HG02981 (cell line): Measurements from ENCODE around the gene UBXN11.
"Not testable (repeated sequence)": the region's sequence is repeated elsewhere in the genome, so short reads cannot be mapped to it uniquely, and the experiment has no call there.

Experiments used
- ATAC-seq: cut with Tn5 transposase; IDR thresholded peaks from one replicate; pipeline ENCODE4 v1.9.1; 2021; ENCODE audit warnings: mild to moderate bottlenecking, moderate library complexity; ENCODE audit not compliant: unreplicated experiment

UBXN11 gene

DNA sequence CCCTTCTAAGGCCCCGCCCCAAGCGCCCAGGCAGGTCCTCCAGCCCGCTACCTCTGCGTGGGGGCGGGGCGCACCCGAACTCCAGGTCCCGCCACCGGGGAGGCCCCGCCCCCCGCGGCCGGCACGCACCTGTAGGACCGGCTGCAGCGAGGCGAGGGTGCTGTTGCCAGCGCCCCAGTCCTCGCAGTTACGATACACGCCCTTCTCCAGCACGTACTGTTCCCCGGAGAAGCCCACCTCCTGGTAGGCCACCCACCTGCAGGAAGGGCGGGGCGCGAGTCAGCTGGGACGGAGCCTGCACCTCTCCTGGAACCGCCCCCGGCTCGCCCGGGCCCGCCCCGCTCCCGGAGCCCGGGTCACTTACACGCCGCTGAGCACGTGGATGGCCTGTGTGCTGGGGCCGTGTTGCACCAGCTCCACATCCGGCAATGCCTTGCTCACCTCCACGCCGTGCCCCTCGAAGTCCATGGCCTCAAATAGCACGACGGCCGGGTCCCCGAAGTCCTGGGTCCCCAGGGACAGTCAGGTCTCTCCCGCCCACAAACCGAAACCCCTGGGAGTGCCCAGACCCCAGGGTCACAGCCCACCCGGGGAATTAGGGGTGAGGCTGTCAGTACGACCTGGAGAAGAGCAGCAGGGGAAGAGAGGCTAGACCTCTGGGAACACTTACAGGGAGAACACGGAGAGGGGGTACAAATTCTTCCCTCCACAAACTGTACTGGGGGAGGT is 30.2 kb upstream of the UBXN11 start:
- ATAC-seq = no peak

DNA sequence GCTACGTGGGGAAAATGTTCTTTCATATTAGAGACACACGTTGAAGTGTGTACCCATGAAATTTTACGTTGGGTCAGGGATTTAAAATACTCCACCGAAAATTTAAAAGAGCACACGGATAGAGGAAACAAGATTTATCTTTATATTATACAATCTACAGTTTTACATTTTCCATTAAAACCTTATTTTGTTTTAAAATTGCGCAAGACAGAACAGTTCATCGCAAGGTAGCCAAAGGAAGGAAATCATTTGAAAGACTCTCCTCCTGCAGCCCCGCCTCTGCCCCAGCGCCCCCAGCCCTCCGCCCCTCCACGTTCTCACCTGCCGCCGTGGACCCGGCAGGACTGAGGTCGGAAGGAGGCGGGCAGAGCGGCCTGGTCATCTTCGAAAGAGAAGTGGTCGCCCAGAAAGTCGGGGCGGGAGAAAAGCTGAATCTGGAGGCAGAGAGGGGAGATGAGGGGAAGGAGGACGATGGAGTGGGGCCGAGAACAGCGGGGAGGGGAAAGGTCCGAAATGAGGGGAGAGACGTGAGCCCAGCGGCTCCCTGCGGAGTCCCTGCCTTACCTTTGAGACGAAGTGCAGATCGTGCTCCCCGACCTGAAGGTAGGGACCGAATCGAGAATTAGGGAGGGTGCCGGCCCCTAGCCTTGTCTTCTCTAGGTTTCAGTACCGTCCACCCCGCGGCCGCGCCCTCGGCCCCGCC is 29.5 kb upstream of the UBXN11 start:
- no peak for ATAC-seq

DNA sequence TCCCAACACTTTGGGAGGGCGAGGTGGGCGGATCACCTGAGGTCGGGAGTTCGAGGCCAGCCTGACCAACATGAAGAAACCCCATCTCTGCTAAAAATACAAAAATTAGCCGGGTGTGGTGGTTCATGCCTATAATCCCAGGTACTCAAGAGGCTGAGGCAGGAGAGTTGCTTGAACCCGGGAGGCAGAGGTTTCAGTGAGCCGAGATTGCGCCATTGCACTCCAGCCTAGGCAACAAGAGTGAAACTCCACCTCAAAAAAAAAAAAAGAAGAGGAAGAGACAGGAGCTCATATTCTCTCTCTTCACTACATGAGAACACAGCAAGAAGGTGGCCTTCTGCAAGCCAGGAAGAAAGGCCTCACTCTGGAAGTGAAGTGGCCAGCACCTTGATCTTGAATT is 26.9 kb upstream of the UBXN11 start:
- ATAC-seq = not testable (repeated sequence)

DNA sequence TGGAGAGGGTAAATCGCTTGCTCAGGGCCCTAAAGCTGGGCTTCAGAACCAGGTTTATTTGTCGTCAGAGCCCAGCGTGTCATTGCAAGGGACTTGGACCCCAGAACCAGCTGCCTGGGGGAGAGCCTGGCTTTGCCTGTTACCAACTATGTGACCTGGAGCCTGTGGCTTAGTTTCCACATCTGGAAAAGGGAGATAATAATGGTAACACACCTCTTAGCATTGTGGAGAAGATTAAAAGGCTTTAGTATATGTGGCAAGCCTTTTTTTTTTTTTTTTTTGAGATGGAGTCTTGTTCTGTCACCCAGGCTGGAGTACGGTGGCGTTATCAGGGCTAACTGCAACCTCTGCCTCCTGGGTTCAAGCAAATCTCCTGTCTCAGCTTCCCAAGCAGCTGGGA is 23.8 kb upstream of the UBXN11 start:
- no peak for ATAC-seq

DNA sequence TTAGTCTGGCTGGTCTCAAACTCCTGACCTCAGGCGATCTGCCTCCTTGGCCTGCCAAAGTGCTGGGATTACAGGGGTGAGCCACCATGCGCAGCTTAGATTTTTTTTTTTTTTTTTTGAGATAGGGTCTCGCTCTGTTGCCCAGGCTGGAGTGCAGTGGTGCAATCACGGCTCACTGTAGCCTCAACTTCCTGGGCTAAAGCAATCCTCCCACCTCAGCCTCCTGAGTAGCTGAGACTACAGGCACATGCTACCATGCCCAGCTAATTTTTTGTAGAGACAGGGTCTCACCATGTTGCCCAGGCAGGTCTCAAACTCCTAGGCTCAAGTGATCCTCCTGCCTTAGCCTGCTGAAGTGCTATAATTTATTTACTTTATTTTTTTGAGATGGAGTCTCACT is 22.9 kb upstream of the UBXN11 start:
- ATAC-seq = not testable (repeated sequence)

DNA sequence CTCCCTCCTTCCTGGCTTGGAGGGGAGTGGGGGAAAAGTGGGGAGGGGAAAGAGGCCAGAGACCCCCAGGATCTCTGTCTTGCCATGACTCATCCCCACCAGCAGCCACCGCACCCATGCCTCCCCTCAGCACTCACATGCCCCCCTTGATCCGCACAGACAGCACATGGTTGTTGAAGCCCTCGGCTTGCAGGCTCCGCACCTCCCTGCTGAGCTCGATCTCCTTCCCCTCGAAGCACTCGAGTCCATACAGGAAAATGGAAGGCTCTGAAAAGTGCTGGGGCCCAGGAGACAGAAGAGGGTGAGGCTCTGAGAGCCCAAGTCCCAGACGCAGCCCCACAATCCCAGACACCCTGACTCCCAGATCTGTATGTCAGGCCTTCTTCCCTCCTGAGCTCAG is 22.2 kb upstream of the UBXN11 start:
- ATAC-seq = no peak

DNA sequence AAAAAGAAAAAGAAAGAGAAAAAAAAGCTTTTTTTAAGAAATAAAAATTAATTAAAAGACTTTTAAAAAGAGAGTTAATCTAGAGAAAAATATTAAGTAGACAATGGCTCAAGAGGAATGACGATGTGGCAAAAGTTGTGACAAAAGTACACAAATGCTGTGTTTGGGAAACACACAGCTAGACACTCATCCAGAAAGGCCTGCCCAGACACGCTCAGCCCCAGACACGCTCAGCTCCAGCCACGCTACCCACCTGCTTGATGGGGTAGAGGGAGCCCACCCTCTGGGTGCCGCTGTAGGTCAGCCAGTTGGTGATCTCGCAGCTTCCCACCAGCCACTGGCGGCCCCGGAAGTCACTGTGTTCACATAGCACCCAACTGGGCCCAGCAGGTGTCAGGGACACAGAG is 21.5 kb upstream of the UBXN11 start:
- no peak for ATAC-seq

DNA sequence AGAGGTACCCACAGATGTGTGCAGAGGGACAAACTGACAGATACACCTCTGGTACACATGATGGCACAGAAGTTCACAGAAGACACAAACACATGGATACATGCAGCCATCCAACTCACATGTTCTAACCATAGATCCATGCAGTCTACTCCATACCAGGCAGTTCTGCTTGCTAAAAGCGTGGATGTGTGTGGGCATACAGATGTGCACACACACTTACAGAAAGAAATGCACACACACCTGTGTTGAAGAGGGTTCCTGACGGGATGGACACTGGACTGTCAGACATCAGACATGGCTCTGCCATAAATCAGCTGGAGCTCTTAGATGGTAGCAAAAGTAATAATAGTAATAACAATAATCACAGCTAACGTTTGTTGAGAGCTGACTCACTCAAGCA is 18.1 kb upstream of the UBXN11 start:
- no peak for ATAC-seq

DNA sequence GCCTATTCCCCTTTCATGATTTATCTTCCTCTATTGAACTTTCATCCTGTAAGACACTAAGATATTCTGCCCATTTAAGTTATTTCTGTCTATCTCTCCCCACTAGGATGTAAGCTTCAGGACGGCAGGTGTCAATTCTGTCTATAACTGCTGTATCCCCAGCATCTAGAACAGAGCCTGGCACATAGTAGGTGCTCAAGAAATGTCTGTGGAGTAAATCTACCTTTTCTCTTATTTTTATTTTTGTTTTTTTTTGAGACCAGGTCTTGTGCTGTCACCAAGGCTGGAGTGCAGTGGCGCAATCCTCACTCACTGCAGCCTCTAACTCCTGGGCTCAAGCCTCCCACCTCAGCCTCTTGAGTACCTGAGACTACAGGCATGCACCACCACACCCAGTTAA is 16.9 kb upstream of the UBXN11 start:
- ATAC-seq = no peak

DNA sequence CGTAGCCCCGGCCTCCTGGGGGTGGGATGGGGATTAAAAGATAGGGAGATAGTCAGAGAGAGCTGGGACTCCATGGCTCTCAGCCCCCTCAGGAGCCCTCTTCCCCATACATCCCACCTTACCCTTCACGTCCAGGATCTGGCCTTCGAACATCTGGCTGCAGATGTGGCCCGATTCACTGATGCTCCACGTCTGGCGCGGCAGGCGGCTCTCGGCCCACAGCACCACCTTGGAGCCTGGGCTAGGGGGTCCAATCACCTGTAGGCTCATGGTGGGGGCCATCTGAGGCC is 15.6 kb upstream of the UBXN11 start:
- ATAC-seq = no peak

DNA sequence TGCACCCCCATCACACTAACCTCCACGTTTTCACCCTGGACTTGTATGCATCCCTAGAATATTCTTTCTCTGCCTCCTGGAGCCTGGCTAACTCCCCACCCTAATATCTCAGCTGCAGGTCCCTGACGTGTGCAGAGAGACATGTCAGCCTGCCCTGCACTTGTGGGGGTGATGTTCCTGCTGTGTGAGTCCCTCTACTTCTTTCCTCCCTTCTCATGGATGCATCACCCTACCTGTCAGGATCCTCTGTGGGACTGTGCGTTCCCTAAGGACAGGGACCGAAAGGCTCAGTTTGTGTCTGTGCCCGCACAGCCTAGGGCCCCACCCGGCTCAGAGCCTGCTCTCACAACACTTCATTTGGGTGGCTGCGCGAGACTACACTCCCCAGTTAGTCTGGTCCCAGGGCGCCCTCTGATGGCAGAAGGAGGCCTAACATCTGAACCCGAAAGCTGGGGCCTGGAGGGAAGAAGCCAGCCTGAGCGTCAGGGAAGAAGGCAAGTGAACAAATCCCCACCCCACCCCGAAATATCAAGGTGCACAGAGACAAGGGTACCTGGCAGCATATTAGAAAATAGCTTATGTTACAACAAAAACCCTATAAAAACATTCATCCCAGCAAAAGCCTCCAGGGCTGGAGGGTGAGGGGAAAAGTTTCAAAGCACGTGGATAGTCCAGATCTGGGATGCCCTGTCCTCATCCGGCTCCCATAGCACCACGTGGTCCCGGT is 15.0 kb upstream of the UBXN11 start:
- peak; percentile 37 for ATAC-seq

DNA sequence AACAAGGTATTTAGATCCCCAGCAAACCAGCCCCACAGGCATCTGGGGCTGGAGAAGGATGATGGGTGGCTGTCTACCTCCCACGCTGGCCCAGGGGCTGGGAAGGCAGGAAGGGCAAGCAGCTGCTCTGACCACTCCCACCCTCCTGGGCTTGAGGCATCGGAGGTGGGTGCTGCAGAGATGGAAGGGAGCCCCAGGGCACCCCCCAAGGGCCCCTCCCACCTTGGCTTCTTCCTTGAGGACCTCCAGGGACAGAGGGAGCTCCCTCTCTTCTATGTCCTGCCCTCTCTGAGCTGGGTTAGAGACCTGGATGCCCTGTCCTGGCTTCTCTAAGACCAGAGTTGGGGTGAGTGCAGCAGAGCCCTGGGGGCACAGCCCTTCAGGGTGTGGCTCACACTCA is 14.5 kb upstream of the UBXN11 start:
- no peak for ATAC-seq

DNA sequence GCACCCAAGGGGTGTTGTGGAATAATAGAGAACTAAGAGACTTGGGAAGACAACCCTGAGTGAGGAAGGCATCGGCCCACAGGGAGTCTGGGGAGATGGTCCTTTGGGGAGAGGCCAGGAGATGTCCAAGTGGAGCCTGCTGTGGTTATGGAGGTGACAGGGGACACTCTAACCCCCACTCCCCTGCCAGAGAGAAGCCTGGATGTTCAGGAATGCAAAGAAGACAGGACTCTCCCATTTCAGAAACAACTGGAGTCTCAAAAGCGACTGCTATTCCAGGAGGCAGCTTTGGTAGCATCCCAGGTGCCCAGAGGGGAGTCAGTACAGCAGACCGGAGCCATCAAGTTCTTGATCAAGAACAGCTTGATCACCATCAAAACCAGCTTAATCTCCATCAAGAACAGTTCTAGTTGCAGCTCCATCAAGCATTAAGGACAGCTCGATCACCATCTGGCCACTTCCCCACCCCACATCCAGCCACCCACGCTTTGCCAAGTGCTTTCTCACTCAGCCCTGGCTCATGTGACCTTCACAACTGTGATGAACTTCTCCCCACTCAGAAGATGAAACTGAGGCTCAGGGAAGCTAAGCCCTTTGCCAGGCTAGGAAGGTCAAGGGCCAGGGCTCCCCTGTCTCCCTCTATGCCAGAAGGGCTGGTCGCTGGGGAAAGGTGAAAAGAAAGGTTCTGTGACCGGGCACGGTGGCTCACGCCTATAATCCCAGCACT is 12.1 kb upstream of the UBXN11 start:
- no peak for ATAC-seq

DNA sequence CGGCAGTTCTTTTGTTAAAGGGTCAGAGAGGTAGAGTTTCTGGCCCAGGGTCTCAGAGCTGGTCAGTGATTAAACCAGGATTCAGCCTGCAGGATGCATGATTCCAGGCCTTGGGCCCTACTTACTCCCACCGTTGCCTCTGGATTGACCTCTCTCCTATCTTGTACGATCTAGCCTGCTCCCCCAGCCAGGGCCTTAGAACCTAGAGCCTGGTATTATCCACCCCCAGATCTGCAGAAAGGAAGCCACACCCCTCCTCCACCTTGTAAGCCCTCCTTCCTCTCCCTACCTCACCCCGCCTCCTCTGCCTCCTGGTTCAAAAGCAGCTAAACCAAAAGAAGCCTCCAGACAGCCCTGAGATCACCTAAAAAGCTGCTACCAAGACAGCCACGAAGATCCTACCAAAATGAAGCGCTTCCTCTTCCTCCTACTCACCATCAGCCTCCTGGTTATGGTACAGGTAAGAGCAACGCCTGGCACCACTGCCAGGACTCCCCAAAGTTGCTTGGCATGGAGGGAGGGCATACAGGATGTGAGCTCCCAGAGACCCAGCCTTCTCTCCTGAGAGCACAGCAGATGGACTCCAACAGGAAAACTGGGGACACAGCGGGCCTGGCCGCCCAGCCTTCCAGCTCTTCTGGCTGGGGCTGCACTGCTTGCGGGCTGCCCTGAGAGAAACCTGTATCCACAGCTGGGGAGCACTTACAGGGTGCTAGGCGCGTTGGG is 11.3 kb upstream of the UBXN11 start, which contains the start of gene CD52:
CD52 (plus strand) TSS at position 347 of the 726 bp plus-strand sequence; CDS start at position 407, 60 bp downstream.
- ATAC-seq = peak; percentile 45

DNA sequence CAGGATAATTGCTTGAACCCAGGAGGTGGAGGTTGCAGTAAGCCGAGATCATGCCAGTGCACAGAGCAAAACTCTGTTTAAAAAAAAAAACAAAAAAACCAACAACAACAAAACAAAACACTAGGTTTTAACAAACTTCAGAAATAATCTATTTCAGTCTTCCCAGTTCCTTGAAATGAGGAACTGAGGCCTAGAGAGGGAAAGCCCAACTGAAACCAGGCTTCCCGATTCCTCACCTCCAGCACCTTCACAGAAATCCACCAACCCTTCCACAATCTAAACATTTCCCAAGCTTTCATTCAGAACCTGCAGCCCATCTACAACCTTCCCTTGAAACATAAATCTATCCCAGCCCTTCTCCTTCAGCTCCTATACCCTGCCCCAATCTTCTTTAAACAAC is 10.7 kb upstream of the UBXN11 start:
- no peak for ATAC-seq

DNA sequence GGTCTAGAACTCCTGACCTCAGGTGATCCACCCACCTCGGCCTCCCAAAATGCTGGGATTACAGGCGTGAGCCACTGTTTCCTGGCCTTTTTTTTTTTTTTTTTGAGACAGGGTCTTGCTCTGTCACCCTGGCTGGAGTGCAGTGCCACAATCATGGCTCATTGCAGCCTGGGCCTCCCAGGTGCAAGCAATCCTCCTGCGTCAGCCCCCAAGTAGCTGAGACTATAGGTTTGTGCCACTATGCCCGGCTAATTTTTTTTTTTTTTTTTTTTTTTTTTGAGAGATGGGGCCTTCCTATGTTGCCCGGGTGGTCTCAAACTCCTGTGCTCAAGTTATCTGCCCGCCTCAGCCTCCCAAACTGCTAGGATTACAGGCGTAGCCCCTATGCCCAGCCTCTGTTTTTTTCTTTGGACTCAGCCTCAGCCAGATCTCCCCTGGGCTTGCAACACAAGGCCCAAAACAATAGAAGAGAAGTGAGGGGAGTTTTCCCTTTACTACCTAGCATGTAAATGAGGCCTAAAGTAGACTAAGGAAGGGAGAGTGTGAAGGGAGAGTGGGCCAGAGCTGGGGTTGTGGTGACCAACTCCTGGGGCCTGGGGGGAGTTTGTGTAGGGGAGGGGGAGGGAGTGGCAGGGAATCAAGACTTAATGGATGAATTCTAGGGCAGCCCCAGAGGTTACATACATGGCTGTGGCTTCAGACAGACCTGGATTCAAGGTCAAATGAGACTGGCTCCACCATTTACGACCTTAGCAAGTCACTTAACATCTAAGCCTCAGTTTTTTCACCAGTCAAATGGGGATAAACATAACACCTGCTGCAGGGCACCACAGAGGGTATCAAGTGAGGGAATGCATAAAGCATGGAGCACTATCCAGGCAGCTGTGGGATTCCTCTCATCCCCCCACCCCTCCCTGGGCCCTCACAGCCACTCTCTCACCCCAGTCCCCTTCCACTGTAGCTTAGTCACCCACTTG is 9.7 kb upstream of the UBXN11 start:
- no peak for ATAC-seq

DNA sequence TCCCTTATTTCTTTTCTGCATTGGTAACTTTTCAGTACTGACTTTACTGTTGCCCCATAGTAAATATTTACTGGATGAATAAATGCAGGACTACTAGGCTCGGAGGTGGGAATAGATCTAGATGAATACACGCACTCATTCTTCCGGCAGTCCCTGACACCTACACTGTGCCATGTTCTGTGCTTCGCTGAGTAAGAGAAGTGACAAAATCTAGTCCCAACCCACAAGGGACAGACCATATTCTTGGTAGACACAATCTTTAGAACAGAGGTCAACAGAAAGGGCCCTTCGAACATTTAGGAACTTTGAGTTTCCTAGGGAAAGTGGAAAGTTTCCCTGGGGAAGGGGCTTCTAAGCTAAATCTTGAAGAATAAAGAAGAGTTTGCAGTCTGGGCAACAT is 8.1 kb upstream of the UBXN11 start:
- no peak for ATAC-seq

DNA sequence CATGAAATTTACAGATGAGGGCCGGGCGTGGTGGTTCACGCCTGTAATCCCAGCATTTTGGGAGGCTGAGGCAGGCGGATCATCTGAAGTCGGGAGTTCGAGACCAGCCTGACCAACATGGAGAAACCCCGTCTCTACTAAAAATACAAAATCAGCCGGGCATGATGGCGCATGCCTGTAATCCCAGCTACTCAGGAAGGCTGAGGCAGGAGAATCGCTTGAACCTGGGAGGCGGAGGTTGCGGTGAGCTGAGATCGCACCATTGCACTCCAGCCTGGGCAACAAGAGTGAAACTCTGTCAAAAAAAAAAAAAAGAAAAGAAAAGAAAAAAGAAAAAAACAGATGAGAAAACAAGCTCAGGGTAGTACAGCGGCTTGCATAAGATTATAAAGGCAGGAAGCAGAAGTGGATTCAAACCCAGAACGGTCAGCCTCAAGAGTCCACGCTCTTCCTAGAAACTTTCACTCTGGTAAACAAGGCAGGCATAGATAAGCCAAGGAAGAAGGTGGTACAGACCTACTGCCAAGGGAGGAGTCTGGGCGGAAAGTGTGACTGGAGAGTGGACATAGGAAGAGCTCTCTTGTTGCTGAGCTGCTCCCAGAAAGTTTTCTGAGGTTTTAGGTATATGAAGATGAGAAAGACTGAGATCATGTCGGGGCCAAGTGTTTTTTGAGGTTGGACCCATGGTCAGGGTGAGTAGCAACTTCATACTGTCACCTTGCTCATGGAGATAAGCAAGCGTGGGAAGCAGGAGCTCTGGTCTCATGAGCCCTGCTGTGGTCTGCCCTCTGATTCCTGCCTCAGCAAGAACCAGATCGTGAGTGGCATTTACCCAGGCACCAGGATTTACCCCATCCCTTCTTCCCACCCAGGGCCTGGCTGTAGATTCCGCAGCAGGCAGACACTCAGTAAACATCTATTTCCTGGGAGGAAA is 1.8 kb upstream of the UBXN11 start:
- ATAC-seq = not testable (repeated sequence)
